GM12873 (cell line): ENCODE data around the gene ADAMTSL2.

Experiments used
- CTCF ChIP-seq: IDR thresholded peaks from 2 replicates; pipeline ENCODE4 v1.5.1; 2012; ENCODE audit warnings: low read depth, mild to moderate bottlenecking, moderate library complexity, low read length, control low read depth; ENCODE audit not compliant: insufficient read depth; ENCODE audit errors: missing control alignments

Gene ADAMTSL2

GRCh38 chr9:133584559-133585476 lies 50.3 kb downstream of the ADAMTSL2 start:
- TF ChIP-seq CTCF = no peak

GRCh38 chr9:133585481-133586351 lies 51.2 kb downstream of the ADAMTSL2 start:
- no peak for TF ChIP-seq CTCF

GRCh38 chr9:133587051-133587450 lies 52.5 kb downstream of the ADAMTSL2 start:
- TF ChIP-seq CTCF = no peak

- TF ChIP-seq CTCF = no peak
Observed at GRCh38 chr9:133587466-133587865, 53.0 kb downstream of the ADAMTSL2 start.

GRCh38 chr9:133589454-133590227 lies 55.1 kb downstream of the ADAMTSL2 start:
- peak; percentile 75 for TF ChIP-seq CTCF

- TF ChIP-seq CTCF = no peak
Observed at GRCh38 chr9:133590231-133590855, 55.8 kb downstream of the ADAMTSL2 start.
